GM21825 (cell line): ENCODE data around the gene EVX2.

ENCODE experiments used
- ATAC-seq: cut with Tn5 transposase; IDR thresholded peaks from one replicate; pipeline ENCODE4 v1.9.1; 2021; ENCODE audit warnings: mild to moderate bottlenecking, moderate library complexity; ENCODE audit not compliant: unreplicated experiment

EVX2 gene

DNA sequence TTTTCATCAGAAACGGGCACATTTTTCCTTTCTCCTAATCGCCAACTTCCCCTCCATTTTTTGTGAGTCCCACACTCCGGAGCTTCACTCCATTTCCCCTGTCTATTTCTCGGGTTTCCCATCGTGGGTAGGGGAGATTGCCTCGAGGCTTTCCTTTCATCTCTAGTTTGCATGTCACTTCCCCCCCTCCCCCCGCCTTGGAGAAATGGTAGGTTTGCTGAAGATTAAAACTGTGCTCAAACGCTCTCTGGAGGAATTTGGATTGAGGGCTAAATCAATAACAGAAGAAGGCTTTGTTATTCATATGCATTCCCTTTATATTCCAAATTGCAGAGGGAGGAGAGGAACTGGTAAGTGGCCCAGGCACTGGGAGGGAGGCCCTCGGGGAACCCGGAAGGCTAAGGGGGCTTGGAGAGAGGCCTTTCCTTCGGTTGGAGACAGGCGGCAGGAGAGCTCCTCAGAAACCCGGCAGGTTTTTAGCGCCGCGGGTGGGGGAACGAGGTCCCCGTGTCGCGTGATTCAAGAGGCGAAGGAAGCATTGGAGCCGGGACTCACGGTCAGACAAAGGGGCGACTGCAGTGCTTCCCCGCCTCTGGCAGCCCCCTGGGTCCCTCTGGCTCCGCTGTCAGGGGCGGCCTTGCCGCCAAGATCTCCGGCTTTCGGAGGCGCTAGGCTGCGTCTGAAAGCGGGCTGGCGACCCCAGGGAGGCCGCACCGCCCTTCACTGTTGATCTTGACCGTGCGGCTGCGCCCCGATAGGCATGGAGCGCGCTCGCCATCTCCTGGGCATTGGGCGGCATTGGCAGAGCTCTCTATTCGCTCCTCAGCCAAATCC lies 13.4 kb upstream of the EVX2 start:
- peak; percentile 84 for ATAC-seq

DNA sequence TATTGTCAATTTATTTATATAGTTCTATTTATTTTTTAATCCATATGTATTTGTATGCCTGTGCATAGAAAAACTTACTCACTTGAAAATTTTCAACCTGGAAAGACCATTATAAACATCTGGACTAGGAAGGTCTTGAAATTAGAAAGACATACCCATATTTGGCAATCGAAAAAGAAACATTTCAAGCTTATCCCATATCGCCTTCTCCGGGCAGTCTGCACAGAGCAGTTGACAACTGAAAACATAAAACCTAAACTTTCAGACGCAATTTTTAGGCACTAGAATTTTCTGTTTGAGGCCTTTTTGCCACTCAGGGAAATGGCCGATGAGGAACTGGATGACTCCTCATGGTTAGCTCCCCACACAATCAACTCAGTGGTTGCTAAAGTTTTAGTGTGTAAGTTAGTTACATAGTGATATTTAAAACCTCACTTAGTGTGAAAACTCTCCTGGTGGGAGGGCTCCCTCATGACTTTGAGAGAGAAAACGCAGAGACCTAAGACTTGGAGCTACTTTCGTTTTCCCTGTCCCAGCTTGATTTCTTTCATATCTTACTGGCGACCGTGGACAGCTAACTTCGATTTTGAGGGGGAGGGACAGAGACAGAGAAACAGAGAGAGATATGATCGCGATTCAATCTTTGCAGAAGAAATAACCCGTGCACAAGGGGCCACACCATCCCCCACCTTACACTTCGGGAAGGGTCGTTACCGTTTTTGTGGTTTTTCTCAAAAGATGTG lies 12.7 kb upstream of the EVX2 start:
- no peak for ATAC-seq

DNA sequence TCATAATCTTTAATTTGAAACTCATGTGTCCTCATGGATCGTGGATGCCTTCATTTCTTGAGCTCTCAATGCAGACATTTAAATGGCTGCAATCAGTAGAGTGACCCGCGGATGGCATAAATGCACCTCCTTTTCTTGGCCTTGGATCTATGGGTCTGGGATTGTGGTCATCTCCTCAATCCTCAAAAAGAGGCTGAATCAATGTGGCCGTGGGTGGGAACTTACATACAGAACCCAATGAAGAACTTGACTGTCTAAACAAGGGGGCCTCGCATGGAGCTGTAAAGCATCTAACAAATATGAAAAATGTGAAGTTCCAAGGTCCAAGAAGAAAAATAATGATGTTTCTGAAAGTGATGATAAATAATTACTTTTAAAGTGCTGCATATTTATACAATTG lies 11.7 kb upstream of the EVX2 start:
- no peak for ATAC-seq

DNA sequence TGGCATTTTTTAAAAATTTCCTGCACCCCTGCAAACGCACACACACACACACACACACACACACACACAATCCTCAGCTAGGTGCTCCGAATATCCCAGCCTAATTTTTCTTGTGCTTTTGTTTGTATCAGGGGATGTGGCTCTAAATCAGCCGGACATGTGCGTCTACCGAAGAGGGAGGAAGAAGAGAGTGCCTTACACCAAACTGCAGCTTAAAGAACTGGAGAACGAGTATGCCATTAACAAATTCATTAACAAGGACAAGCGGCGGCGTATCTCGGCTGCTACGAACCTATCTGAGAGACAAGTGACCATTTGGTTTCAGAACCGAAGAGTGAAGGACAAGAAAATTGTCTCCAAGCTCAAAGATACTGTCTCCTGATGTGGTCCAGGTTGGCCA lies 10.6 kb upstream of the EVX2 start:
- ATAC-seq, result no peak

DNA sequence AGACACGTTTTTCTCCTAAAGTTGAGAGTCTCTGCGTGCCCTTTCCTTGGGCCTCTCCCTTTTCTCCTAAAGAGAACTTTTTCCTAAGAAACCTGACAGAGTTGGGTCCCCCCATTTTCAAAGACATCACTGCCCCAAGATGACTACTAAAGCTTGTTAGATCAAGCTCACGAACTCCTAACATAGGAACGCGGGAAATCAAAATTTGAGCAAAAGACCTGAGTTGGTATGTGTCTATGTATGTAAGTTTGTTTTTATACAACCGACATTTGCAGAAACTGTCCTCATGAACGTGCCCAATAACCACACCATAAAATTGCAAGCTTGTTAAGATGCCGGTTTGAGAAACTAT lies 10.1 kb upstream of the EVX2 start:
- no peak for ATAC-seq

DNA sequence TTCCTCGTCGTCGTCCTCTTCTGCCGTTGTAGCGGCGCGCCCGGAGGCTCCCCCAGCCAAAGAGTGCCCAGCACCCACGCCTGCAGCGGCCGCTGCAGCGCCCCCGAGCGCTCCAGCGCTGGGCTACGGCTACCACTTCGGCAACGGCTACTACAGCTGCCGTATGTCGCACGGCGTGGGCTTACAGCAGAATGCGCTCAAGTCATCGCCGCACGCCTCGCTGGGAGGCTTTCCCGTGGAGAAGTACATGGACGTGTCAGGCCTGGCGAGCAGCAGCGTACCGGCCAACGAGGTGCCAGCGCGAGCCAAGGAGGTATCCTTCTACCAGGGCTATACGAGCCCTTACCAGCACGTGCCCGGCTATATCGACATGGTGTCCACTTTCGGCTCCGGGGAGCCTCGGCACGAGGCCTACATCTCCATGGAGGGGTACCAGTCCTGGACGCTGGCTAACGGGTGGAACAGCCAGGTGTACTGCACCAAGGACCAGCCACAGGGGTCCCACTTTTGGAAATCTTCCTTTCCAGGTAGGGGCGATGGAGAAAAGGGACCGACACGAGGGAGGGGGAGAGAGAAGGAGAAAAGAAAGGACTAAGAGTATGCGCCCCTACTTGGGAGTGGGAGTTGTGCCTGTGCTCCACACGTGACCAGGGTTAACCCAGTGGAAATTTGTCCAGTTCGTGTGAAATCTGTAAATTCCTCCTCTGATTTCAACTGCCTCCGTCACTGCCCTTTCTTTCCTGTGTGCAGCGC lies 9.6 kb upstream of the EVX2 start:
- ATAC-seq, result no peak

DNA sequence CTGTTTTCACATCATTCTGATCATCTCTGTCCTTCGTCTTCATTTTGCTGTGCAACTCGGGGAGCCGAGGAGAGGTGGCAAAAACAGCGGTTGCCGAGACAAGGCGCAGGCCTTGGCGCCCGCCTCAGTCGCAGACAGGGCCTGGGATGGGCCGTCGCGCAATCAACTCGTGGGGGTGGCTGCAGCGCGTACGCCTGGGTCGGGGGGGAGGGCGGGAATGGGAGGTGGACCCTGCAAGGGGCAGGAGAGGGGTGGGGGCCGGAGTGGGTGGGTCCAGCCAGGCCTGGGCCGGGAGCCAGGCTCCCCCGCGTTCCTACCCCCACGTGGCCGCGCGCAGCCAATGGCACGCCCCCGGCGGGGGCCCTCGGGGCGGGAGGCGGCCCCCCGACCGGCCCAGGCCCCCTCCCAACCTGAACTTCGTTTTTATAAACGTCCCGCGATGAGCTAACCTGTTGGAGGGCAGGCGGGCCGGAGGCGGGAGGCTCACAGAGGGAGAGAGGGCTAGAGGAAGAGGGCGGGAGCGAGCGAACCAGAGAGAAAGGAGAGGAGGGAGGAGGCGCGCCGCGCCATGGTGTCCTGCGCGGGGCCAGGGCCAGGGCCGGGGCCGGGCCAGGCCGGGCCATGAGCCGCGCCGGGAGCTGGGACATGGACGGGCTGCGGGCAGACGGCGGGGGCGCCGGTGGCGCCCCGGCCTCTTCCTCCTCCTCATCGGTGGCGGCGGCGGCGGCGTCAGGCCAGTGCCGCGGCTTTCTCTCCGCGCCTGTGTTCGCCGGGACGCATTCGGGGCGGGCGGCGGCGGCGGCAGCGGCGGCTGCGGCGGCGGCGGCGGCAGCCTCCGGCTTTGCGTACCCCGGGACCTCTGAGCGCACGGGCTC lies 8.7 kb upstream of the EVX2 start, which contains the start of gene HOXD13:
Gene HOXD13 (plus strand): TSS at position 452 of the 875 bp plus-strand sequence. CDS start 170 bp downstream, at position 622.
- no peak for ATAC-seq

DNA sequence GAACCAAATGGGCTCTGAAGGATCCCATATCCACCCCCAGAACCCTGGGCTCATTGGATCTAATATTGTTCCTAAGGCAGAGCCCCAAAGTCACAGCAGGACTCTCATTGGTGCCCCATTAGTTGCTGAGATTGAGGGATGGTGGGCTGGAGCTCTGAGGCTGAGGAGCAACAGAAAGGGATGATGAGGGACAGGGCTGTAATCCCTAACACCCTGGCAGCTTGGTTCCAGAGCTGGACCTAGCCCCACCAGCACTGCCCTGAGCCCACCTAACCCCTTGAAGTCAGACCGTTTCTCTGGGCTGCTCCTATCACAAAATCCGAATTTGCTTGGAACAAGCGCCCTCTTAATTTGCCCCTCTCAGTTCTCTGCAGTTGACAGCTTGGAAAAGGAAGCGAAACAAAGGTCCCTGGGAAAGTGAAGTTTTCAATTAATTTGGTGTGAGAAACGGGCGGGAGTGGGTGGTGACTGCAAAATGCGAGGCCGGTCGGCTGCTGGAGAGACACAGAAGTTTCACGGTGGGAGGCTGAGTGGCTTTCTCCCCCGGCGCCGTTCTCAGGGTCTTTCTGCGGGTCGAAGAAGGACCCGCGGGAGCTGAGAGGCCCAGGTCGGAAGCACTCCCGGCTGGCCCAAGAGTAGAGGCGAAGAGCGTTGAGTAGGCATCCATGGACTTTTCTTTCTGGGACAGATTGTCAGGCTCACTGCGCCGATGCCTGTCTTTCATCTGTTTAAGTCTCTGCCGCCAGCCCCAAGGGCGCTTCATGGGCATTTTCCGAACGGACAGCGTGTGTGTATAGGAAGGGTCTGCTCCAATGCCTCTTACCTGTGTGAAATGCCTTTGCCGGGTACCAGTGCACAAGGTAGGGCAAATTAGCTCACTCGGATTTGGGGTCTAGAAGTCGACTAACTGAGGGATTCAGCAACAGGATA lies 7.8 kb upstream of the EVX2 start:
- ATAC-seq, result no peak

DNA sequence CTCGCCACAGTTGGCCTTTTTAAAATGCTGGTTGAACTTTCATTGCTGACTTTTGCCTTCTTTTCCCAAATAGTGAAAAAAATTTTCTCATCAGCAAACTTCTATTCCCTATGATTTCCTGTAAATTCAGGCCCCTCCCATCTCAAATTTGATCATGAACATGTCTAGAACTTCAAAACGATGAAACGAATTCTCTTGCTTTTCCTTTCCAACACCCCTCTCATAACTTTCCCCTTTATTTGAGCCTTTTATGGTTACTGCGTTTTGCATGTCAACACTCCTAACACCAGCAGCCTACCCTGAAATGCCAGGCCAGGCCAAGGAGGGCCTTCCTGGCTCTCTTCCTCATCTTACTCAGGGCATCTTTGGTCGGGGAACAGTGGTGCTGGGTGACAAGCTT lies 7.1 kb upstream of the EVX2 start:
- no peak for ATAC-seq

DNA sequence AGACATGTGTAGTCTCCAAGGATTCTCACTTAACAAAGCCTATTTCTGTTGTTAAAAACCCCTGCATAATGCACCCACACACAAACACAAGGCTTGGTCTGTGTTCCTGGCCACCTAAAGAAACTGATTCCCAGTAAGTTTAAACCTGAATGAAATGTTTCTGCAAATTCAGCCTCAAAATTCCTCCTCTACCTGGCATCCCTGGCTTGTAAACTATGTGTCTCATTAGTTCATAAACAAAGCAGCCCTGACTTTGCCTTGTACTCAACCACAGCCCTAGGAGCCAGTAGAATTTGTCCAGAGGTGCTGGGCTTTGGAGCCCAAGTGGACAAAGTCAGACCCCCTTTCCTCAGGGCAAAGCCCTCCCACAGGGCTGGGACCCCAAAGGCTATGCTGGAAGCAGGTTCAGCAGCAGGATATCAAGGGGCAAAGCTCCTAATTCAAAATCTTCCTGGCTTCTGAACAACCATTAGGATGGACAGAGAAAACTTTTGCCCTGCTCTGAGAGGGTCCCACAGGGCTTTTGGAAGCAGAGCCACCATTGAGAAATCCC lies 6.2 kb upstream of the EVX2 start:
- ATAC-seq, result no peak

DNA sequence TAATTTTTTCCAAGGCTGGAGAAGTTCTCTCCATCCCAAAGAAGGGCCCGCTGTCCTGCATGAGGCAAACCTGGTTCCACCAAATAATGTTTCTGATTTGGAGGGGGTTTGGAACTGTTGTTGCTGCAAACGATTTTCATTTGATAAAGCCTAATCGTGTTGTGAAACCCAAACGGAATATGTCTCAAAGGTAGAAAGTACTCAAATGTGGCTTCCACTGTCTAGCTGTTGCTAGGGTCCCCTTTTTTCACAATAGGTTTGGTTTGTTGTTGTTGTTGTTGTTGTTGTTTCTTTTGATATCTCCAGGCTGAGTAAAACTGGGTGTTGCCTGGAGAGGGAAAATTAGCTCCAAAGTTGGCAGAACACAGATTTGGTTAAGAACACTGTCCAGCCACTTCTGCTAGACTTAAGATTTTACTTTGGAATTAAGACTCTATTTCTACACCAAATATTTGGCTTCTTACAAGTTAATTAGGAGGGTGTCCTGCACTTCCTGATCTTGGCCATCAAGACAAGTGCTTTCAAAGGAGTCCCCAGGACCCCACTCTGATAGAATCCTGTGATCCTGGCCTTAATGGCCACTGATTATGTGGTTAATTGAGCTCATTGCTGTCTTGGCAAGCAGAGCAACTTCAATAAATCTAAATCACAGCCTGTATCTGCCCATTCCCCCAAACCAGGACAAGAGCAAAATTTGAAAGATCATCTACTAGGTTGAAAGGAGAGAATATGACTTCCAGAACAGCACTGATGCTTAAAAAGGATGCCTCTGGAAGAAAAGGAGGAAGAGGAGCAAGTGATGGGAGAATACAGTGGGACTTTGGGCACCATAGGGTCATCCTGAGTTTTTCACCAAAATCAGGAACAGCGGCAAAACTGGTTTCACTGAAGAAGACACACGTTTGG lies 5.4 kb upstream of the EVX2 start:
- no peak for ATAC-seq

DNA sequence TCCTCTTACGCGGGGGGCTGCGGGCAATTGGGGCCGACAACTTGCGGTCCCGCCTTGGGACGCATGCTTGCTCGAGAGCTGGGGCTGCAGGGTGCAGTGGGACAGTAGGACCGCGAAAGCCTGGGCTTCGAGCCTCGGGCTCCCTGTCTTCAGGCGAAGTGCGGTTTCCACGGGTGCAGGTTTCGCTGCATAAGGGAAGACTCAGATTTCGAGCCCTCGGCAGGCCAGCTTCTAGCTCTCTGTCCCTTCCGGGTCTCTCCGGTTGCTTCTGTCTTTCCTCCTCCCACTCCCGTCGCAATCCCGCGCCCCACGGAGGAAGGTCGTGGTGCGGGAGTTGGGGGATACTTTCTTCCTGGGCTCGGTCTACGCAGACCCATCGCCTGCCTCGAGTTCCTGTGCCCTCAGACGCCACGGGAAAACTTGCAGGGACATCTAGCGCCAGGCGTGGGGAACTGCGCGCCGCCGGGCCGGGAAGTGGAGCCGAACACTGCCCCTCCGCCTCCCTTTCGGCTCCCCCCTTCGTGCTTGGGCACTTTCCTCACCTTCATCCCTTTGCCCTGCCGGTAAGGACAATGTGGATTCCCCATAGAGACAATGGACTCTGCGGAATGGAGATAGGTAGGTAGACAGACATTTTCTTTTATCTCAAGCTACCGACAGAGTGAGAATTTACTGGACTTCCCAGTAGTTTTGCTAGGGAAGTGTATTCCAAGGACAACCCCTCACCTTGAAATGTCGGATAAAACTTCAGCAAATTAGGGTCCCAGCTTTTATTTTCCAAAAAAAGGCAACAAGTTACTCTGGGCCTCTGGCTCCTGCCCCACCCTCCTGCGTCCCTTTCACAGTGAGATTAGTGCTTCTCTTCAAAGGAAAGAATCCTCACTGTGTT lies 4.5 kb upstream of the EVX2 start:
- ATAC-seq, result no peak

DNA sequence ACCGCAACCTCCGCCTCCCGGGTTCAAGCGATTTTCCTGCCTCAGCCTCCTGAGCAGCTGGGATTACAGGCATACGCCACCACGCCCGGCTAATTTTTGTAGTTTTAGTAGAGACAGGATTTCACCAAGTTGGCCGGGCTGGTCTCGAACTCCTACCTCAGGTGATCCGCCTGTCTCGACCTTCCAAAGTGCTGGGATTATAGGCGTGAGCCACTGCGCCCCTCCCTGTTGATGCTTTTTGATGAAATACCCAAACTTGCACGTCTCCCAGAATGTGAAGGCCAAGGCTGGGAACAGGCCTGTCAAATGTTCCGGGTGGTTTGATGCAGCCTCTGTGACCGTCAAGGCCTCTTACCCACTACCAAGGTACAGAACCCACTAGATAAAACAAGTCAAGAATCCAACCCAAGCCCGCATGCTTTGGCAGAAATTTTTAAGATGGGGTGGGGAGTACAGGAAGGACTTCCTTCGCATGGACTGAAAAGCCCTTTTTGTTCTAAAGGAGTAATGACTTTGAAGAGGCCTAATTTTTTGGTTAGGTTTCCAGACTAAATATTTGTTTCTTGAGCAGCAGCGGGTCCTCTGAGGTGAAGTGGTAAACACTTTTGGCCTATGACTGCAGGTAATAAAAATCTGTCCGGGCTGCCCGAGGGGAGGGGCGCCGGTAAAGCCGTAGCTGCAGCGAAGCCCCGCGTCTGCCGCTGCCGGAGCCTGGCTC lies 3.7 kb upstream of the EVX2 start:
- ATAC-seq, result no peak

DNA sequence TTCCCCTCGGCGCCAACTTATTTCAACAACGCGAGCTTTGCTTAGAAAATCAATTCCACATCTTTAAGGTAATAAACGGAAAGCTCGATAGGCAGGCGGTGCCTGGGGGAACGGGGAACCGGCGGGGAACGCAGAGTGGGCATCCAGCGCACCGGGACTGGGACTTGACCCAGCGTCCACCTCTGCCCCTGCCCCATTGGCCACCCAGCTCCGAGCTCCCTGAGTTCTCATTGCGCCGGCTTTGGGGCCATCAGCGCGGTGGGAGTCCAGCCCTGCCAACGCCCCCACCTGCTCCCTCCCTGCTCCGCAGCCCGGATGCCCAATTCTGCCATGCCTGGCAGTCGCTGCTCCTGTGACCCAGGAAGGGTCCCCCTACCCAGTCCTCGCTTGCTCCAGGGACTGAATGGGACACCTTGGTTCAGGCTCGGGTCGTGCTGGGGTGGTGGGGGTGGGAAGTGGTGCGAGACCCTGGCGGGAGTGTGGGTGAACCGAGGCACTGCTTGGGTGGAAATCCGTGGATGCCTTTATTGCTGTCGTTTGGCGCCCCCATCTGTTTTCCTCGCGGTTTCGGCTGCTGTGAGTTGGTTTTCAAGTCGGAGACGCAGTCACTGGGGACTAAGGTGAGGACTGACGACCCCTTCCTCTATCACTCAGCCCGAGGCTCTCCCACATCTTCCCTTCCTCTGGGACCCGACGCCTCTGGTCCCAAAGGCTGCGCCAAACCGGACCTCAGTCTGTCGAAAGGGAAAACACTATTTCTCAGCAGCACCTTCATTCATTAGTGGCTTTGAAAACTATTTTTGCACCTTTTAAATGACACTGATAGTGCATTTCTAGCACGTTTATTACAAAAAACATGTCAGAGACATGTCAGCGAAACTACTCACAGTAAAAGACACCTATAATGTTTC lies 2.4 kb upstream of the EVX2 start:
- no peak for ATAC-seq

DNA sequence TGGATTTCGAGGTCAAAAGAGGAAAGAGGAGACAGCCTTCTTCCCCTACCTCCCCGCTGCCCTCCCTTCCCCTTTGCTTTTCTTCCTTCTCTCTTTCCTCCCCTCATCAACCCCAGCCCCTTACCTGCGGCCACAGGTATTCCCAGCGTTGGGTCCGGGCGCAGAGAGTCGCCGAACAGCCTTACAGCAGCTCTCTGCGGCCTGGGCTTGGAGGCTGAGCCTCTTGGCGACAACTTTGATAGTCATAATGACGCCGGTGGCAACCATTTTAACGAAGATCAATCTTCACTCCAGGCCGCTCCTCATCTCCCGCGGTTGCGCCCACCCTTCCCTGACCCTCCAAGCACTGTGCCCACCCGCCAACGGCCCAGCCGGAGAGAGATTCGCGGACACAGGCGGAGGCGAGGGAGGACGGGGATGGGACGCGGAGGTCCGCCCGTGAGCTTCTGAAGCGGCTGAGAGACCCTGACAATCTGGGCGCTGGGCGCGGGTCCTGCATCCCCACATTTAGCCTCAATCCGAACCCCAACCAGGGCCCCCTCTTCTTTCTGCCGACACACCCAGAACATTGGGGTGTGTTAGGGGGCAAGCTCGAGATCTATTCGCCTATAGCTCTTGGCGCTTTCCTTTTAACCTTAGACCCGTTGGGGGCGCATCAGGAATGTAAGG lies 1.5 kb upstream of the EVX2 start:
- no peak for ATAC-seq
